A549 treated with RU486 at 1 μM for 4 hours (cell line): ENCODE data around the gene AAR2. TPM values are rescaled to one million over a fixed set of nuclear protein-coding genes. Genes with fewer than 3 reads are reported as not detected.

Source experiments
- total RNA-seq: library from RNA; stranded (reverse); fragments of 200-300 nt; extraction: Qiagen RNA extraction; gene quantifications from 5 replicates; pipeline ENCODE4 v1.2.3, GENCODE V29; 2022; ENCODE audit warnings: low read depth

Gene AAR2, protein sequence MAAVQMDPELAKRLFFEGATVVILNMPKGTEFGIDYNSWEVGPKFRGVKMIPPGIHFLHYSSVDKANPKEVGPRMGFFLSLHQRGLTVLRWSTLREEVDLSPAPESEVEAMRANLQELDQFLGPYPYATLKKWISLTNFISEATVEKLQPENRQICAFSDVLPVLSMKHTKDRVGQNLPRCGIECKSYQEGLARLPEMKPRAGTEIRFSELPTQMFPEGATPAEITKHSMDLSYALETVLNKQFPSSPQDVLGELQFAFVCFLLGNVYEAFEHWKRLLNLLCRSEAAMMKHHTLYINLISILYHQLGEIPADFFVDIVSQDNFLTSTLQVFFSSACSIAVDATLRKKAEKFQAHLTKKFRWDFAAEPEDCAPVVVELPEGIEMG
- 40.6 to 43.8 TPM (median 42.3 TPM) in 5 replicates for total RNA-seq

DNA sequence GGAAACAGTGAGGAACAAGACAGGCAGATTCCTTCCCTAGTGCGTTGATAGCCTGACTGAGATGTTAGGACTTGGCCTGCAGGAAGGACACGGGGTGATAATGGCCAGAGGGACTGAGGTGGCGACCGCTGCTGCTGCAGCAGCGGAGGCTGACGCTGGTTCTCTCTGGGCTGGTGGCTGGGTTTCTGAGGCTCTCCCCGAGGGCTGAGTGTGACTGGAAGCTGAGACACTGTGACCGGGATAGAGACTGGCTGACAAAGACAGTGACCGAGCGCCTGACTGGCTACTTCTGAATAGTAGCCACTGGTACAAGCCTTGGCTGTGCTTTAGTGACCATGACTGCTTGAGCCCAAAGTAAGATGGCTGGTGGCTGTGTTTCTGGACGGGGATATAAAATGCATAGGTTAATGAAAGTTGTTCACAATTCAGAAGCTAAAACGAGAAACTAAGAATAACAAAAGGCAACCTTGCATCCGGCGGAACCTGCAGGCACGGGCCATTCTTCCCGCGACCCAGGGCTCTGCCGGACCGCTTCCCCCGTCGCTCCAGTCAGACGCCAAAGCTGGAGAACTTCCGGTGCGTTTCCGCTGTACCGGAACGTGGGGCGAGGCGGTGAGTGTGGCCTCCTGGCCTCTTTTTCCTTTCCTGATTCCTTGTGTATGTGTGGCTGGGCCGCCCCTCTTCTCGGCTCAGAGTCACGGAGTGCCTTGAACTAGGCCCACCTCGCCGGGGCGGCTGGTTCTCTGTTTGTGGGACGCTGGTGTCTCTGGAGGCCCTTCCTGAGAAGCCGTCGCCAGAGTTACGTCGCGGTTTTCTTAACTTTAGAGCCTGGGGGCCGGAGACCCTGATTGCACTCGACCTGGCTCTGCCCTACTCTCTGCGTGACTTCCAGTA lies at the start of gene AAR2:
AAR2 (plus strand) TSS at position 587 of the 894 bp plus-strand sequence. CDS start 3,391 bp downstream, outside the sequence.

DNA sequence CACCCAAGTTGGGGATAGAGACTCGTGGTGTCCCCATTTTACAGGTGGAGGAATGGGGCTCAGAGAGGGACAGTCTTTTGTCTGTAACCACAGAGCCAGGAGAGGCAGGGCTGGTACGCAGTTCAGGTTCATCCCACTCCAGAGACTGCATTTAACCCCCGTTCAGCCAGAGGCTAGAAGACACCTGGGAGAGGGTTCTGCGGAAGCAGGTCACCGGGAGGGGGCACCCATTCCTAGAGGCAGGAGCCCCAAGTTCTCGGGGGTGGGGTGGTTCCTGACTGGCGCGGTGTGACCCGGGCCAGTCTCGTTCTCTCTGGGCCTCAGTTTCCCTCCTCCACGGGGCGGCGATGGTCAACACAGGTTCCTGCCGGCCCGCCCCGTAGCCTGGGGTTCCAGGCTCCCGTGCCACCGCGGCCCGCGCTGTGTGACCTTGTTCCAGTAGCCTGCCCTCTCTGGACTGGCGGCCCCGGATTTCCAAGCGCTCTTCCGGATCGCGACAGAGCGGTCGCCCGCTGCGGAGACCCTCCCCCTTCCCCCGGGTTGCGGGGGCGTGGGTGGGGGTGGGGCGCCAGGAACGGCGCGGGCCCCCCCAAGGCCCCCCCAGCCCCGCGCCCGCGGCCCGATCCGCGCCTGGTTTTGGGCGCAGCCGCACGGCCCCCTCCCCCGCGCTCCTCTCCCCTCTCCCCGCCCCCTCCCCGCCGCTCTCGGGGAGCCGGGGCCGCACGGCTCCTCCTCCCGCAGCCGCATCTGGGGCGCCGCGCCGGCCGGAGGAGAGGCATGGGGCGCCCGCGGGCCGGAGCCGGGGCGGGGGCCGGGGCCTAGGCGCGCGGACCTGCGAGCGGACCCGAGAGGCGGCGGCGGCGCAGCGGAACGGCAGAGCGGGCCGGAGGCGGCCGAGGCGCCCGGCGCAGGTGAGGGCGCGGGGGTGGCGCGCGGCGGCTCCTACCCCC lies 69.6 kb downstream of the AAR2 start, which contains the start of gene DLGAP4:
DLGAP4 (plus strand) TSS at position 738 of the 950 bp plus-strand sequence. CDS start 125,379 bp downstream, outside the sequence.

Other genes starting within 250 kb of the AAR2 start
- gene EPB41L1, start 81.7 kb upstream of the AAR2 start, total RNA-seq: 48.2 to 73.6 TPM (median 66.3 TPM) in 5 replicates
- gene DLGAP4, start 69.9 kb downstream of the AAR2 start, total RNA-seq: 53.1 to 72.9 TPM (median 64.9 TPM) in 5 replicates